ENCODE results near the gene WASL.
"Not testable (repeated sequence)": the region's sequence is repeated elsewhere in the genome, so short reads cannot be mapped to it uniquely, and the experiment has no call there.

The WASL gene

DNA sequence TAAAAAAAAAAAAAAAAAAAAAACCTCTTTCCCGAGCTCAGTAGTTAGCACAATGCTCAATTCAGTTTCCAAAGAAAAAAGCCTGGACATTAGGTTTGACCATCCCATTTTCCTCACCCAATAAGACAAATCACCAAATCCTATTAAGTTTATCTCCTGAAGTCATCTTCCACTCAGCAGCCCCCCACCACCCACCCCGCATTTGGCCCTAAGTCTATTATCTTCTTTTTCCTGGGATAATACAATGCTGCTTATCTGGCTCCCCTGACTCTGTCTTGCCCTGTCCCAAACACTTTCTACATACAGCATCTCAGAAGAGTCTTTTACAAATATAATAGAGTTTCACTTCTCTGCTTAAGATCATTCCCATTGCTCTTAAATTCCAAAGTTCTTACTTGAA is 110.9 kb downstream of the WASL start:
- H3K27ac ChIP-seq (ENCODE audit: low read depth, low read length), result no peak overlapping the region

DNA sequence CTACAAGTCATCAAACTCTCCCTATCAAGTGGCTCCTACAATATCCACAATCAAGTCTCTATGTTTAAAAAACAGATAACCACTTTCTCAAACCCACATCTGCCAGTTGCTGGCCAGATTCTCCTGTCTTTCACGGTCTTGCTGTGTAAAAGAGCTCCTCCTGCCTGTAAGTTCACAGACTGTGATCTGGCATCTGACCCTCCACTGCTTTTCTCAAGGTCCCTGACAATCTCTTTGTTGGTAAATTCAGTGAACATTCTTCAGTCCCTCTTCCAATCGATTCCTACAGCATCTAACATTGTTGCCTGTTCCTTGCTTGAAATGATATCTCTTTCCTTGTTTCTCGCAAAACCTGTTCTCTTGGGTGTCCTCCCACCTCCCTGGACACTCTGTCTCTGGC is 111.6 kb downstream of the WASL start:
- Histone ChIP-seq H3K27ac (ENCODE audit: low read depth, low read length) (no peak overlapping the region), H3K4me1 (ENCODE audit: insufficient read depth, low read length) (no peaks in the 10 kb centered on the region), H3K27me3 (ENCODE audit: control insufficient read depth in 1 of 2, insufficient read depth in 2 of 2, low read length in 2 of 2) (no peaks in the 10 kb centered on the region), H3K36me3 (ENCODE audit: insufficient read depth, low read length) (no peaks in the 10 kb centered on the region), H3K9me3 (ENCODE audit: low read length) (no peaks in the 10 kb centered on the region), H3K4me3 (ENCODE audit: low read depth in 1 of 2, low read length in 2 of 2) (no peak overlapping the region), H3K9ac (ENCODE audit: low read length) (no peak overlapping the region)

More for the DNA sequence above, 110.9 kb downstream of the WASL start:
- H3K27me3 ChIP-seq (ENCODE audit: control insufficient read depth in 1 of 2, insufficient read depth in 2 of 2, low read length in 2 of 2), result no peaks in the 10 kb centered on the region
- no peaks in the 10 kb centered on the region for H3K9me3 ChIP-seq (ENCODE audit: low read length)
- peaks cover under 1% of the 10 kb centered on the region for H3K4me1 ChIP-seq (ENCODE audit: insufficient read depth, low read length)
- H3K4me3 ChIP-seq (ENCODE audit: low read depth in 1 of 2, low read length in 2 of 2), result no peak overlapping the region
- no peak overlapping the region for H3K9ac ChIP-seq (ENCODE audit: low read length)
- H3K36me3 ChIP-seq (ENCODE audit: insufficient read depth, low read length), result no peaks in the 10 kb centered on the region

DNA sequence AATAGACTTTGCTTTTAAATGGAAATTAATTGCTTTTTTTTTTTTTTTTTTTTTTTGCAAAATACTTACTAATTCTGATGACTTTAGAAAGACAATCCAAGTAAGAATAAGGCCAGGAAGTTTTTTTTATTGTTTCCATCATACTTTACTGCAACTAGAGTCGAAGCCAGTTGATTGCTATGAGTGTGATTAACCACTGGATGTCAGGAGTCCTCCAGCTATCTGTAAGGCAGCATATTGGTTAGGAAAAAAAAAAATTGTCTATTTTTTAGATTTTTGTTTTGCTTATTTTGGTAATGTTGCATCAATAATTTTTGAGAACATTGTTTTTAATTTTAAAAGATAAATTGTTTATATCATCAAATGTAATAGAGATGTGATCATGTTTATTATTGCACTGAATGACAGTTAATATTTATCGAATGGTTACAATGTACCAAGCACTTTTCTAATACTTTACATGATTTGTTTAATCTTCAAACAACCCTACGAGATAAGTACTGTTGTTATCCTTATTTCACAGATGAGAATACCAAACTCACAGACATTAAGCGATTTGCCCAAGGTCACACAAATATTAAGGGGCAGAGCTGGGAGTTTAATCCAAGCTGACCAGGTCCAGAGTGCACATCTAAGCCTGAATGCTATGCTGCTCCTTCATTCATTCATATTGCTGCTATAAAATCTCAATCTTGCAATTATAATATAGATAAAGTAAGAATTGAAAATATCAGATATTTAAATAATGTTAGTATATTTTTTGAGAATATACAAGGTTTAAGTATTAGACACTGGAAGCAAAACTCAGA is 113.0 kb downstream of the WASL start:
- Histone ChIP-seq H3K4me1 (ENCODE audit: insufficient read depth, low read length) (no peaks in the 10 kb centered on the region), H3K9ac (ENCODE audit: low read length) (no peak overlapping the region), H3K4me3 (ENCODE audit: low read depth in 1 of 2, low read length in 2 of 2) (no peak overlapping the region), H3K9me3 (ENCODE audit: low read length) (no peaks in the 10 kb centered on the region), H3K36me3 (ENCODE audit: insufficient read depth, low read length) (no peaks in the 10 kb centered on the region), H3K27me3 (ENCODE audit: control insufficient read depth in 1 of 2, insufficient read depth in 2 of 2, low read length in 2 of 2) (no peaks in the 10 kb centered on the region), H3K27ac (ENCODE audit: low read depth, low read length) (no peak overlapping the region)

DNA sequence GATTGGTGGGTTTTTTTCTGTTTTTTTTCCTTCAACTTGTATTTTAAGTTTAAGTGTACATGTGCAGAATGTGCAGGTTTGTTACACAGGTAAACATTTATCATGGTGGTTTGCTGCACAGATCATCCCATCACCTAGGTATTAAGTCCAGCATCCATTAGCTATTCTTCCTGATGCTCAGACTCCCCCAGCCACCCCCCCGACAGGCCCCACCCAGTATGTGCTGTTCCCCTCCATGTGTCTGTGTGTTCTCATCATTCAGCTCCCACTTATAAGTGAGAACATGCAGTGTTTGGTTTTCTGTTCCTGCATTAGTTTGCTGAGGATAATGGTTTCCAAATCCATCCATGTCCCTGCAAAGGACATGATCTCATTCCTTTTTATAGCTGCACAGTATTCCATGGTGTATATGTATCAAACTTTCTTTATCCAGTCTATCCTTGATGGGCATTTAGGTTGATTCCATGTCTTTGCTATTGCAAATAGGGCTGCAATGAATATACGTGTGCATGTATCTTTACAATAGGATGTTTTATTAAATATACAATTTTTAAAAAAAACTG is 114.7 kb downstream of the WASL start:
- not testable (repeated sequence) for H3K9ac ChIP-seq (ENCODE audit: low read length); H3K27me3 ChIP-seq (ENCODE audit: control insufficient read depth in 1 of 2, insufficient read depth in 2 of 2, low read length in 2 of 2); H3K4me3 ChIP-seq (ENCODE audit: low read depth in 1 of 2, low read length in 2 of 2); H3K9me3 ChIP-seq (ENCODE audit: low read length); H3K4me1 ChIP-seq (ENCODE audit: insufficient read depth, low read length); H3K27ac ChIP-seq (ENCODE audit: low read depth, low read length); H3K36me3 ChIP-seq (ENCODE audit: insufficient read depth, low read length)

DNA sequence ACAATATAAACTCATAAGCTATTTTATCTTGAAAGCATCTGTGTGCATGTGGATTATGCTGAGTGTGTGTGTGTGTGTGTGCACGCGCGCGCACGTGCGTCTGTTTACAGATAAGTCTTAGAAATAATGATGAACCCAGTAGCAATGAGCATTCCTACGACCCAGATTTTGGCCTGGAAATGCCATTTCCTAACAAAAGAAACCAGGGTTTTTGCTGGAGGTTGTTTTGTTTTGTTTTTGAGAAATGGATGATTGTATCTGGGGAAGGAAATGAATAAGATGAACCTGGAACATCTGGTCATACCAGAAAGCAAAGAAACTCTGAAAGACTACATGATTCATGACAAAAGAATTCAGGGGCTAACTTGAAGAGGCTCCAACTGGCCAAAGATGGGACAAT is 115.2 kb downstream of the WASL start:
- Histone ChIP-seq H3K9ac (ENCODE audit: low read length) (no peak overlapping the region), H3K27ac (ENCODE audit: low read depth, low read length) (no peak overlapping the region), H3K27me3 (ENCODE audit: control insufficient read depth in 1 of 2, insufficient read depth in 2 of 2, low read length in 2 of 2) (no peaks in the 10 kb centered on the region), H3K4me1 (ENCODE audit: insufficient read depth, low read length) (no peaks in the 10 kb centered on the region), H3K9me3 (ENCODE audit: low read length) (no peaks in the 10 kb centered on the region), H3K4me3 (ENCODE audit: low read depth in 1 of 2, low read length in 2 of 2) (no peak overlapping the region), H3K36me3 (ENCODE audit: insufficient read depth, low read length) (no peaks in the 10 kb centered on the region)

DNA sequence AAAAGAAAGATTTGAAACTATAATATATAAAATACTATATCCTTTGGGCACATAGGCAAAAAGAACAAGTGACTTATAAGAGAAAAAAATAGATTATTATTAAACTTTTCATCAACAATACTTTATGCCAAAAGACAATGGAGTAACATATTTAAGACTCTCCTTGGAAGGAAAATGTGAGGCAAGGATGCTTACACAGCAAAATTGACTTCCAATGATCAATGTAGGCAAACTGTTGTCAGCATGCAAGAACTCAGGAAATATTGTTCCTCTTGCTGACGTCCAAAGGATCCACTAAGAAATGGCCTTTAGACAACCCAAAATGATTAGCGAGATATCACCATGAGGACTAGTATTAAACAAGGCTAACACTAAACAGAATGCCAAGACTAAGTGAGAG is 116.0 kb downstream of the WASL start:
- H3K9me3 ChIP-seq (ENCODE audit: low read length), result no peaks in the 10 kb centered on the region
- no peak overlapping the region for H3K4me3 ChIP-seq (ENCODE audit: low read depth in 1 of 2, low read length in 2 of 2)
- H3K36me3 ChIP-seq (ENCODE audit: insufficient read depth, low read length), result no peaks in the 10 kb centered on the region
- no peaks in the 10 kb centered on the region for H3K27me3 ChIP-seq (ENCODE audit: control insufficient read depth in 1 of 2, insufficient read depth in 2 of 2, low read length in 2 of 2)
- H3K9ac ChIP-seq (ENCODE audit: low read length), result no peak overlapping the region
- H3K4me1 ChIP-seq (ENCODE audit: insufficient read depth, low read length), result no peaks in the 10 kb centered on the region
- H3K27ac ChIP-seq (ENCODE audit: low read depth, low read length), result no peak overlapping the region
